ENCODE measurements around the gene TRPV6.

TRPV6 gene

DNA sequence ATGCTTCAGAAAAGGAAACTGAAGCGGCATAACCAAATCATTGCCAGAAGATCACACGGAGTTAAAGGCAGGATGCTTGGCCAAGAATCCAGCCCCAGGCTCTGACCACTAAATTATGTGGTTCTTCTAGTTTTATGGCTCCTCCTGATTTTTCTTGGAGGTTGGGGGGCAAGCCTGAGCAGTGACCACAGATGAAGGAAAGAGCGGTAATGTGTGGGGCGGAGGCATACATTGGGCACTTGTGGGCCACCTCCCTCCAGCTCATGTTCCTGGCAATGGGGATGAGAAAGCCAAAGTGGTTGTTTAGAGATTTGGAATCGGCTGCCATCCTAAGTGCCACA lies 3.2 kb downstream of the TRPV6 start:
- no peak for DNase-seq

DNA sequence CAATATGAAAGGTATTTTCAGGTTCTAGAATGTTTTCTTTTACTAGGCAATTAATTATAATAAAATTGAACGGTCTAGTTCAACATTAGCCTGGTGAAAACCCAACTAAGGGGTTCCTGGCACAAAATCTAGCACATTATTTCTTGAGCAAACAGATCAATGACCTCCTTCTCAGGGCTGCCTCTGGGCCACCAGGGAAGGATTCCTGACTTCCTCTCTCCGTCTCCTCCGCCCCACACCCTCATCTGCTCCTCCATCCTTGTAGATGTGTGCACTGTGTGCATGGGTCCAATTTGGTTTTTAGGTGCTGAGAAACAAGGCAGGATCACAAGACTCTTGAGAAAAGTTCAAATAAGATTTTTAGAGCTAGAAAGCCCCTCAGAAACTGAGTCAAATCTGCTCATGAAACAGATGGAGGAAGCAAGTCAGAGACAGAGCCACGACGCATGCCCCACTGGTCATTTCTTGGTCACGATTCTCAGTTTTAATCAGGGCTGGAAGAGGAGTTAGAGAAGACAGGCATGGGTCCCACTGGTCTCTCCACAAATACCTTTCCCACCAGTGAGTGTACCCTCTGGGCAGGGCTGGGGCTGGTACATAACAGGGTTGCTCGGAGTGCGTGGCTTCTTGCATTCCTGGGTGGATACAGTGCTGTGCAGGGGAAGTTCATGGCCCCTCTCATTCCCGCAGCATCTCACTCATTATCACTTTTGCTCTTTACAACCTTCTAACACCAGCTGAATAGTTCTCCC lies 3.8 kb downstream of the TRPV6 start:
- no peak for DNase-seq

DNA sequence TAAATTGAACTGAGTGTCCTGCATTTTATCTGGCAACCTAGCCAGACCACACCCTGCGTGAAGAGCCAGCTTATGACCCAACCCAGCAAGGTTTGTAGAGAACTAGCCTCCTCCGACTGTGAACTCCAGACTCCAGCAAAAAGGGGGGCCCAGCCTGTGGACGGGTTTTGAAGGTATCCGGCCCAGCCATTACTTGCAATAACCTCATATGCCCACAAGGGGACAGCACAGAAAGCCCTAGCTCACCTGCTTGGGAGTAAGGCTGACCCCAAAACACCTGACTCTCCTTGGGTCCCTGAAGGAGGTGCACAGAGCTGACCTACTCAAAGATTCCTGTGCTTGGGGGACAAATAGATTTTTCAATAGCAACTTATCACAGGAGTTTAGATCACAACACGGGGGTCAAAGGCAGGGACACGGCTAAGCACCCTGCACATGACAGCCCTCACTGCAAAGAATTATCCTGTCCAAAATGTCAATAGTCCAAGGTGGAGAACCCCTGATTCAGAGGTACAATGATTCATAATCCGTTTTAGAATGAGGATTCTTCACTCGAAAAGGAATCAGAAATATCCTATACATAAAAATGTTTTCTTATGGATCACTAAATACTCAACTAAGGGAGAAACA lies 4.6 kb downstream of the TRPV6 start:
- DNase-seq: peak; percentile 47

DNA sequence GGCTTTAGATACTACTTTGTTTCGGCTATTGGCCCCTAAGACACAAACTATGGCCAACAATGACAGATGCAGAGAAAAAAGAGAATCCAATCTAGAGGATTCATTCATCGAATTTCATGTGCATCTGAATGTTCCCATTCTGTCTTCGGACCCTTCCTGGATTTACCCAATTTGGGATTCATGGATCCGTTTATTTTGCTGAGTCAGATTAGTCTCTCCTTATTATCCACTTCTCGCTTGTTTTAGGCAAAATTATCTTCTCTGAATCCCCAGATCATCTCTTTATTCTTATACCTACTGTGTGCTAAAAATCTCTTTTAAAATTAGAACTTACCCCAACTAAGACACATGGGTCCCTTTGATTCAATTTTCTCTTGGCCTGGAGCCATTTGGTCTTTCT lies 6.5 kb downstream of the TRPV6 start:
- no peak for DNase-seq

DNA sequence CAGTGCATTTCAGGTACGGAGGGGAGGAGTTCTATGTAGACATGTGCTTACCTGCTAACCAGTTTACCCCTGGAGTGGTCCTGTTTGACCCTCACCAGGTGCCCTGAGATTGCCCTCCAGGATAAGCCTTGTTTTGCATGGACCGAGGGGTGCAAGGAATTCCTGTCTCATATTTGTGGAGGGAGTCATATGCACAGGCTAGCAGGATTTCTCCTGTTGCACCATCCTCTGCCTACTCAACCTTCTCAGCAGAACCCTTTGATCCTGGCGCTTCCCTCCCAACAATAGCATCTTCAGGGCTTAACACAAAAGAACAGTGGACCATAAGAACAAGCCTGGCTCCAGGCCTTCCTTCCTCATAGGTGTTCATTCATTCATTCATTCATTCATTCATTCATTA lies 7.2 kb downstream of the TRPV6 start:
- DNase-seq: no peak

DNA sequence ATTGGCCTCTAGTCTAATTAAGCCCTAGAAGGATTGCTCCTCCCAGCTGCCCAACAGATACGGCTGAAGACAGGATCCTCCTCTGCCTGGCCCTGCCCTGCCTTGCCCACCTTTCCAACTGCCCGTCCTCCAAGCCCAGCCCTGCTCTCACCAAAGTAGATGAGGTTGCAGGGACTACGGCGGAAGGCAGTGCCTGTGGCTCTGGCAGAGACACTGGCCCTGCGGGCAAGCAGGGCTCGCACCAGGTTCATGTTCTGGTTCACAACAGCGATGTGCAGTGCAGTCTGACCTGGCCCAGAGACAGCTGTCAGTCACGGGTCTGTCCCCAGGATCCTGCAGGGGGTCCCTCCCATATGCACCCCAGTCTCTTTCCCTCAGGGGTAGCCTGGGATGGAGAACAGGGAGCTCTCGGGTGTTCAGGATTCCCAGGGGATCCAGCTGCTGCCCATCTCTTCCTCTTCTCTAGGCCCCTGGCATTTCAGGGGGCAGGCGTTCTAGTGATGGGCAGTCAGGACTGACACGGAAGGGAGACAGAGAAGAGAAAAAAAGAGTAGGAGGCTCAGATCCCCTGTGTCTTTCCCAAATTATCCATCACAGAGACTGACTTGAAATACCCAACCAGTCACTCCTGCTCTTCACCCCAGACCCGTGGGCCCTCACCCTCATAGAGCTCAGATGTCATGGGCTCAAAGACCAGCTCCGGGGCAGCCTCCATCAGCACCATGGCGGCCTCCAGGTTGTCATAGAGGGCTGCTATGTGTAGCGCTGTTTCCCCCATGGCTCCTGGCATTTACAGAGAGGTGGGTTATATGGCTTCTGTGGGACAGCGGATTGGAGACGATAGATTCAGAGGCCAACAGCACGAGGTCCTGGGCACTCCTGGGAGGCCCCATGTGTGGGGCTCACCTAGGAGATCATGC lies 8.3 kb downstream of the TRPV6 start:
- DNase-seq: no peak

DNA sequence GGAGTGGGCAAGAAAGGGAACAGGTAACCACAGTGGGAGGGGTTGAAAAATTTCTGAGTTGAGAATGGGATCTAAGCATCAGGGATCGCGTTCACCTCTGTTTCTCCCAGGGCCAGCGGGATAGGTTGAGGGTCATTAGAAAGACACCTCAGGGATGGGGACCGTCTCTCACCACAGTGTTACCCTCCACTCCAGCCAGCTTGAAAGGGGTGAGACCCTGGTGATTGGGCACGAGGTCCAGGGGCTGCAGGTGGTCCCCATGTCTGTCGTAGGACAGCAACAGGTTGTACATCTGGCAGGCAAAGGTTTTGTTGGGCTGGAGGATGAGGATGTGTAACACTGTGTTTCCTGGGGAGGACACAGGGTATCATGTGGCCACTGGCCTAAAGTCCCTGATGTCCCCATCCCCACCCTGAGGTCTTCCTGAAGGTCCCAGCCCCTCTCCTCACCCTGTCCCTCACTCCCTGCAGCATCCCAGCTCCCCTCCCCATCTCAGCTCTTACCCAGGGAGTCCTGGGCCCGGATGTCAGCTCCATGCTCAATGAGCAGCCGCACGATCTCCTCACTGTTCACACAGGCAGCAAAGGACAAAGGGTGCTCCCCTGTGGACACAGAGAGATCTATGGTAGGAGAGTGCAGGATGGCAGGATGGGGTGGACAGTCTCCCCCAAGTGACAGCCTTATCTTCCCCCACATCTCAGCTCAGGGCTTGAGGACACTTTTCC lies 9.1 kb downstream of the TRPV6 start:
- no peak for DNase-seq

DNA sequence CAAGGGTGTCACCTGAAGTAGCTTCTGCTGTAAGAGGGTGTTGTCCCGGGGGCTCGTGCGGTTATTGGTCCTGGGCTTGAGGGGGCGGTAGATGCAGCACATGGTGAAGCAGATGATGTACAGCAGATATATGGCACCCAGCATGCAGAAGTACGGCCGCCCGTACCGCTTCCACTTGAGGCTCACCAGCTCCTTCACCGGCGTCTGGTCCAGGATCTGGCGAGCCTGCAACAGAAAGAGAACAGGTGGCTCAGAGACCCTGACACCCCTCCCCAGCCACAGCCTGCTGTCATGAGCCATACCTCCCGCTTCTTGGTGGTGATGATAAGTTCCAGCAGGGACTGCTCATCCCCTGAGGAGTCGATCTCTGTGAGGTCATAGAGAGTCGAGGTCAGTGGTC lies 10.1 kb downstream of the TRPV6 start:
- DNase-seq: no peak

DNA sequence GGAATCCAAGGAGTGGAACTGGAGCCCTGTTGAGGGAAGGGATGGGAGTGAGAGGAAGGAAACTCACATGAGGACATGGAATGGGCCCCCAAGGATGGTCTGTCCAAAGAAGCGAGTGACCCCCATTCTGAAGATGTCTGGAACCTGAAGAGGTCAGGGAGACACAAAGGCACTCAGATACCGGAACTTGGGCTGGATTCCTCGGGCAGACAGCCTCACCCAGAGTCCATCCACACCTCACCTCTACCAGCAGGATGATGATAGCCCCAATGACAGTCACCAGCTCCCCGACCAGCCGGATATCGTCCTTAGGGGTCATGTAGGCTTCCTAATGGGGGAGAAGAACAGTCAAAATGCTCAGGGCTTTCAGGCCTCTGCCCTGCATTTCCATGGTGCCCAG lies 10.7 kb downstream of the TRPV6 start:
- DNase-seq: no peak

DNA sequence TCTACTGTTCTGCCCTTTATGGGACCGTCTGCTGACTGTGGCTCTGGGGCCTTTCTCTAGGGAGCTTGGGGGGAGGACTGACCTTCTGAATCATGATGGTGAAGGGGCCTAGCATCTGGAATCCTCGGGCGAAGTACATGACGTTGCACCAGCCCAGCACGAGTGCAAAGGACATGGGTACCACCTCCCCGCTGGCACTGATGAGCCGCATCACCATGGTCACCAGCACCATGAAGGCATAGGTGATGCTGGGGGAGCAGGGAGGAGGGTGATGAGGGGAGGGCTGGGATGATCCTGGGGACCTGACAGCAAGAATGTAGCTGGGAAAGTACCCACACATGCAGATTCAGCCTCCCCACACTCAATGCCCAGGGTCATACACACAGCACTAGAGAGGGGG lies 11.1 kb downstream of the TRPV6 start:
- DNase-seq: no peak

DNA sequence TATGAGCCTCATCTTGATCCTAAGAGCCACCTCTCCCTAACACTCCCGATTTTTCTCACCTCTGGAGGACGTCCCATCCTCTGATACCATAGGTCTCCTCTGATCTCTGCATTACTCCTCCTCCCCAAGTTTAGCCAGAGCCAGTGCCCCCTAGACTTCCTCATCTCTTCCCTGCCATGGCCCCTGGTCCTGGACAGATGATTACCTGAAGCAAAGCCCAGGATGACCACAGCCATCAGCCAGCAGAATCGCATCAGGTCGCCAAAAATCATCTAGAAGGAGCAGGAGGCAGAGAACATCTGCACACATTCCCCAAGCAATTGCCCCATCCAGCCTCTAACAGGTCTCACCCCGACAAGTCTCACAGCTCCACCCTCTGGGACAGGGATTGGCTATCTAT lies 11.7 kb downstream of the TRPV6 start:
- no peak for DNase-seq

DNA sequence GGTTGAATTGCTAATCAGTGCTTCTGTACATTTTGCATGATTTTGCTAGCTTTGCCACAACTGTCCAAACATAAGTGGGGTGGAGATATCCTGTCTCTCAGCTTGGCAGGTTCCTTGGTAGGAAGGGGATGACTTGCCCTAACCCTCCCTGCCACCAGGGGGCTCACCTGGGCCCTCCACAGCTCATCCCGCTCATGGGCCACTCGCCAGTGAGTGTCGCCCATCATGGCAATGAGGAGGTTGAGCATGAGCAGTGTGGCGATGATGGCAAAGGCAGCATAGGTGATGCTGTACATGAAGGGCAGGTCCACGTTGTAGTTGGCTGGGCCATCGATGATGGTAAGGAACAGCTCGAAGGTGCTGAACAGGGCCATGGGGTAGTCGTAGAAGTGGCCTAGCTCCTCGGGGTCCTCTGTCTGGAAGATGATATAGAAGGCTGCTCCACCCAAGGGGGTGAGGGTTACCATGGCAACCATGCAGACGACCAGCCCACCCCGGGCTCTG lies 12.2 kb downstream of the TRPV6 start:
- DNase-seq: no peak

DNA sequence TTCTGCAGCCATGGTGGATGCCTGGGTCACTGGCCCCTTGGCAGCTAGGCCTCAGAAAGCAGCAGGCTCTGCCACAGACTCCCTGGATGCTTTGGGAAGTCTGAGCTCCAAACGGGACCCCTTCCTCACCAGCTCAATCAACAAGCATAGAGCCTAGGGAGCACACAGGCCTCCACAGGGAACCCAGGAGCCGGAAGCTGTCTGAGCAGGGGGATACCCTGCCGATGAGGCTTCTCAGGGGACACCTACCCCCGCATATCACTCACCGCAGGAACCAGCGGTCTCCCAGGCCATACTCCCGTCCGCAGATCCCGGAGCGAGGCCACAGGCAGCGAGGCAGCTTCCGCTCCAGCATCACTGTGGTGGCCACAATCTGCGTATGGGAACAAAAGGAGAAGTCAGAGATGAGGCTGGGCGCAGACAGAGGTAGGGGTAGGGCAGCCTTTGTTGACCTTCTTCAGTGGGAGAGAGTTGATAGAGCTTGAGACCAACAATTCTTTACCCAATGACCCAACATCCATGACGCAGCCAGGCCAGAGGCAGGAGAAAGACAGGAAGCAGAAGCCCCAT lies 13.4 kb downstream of the TRPV6 start:
- no peak for DNase-seq

DNA sequence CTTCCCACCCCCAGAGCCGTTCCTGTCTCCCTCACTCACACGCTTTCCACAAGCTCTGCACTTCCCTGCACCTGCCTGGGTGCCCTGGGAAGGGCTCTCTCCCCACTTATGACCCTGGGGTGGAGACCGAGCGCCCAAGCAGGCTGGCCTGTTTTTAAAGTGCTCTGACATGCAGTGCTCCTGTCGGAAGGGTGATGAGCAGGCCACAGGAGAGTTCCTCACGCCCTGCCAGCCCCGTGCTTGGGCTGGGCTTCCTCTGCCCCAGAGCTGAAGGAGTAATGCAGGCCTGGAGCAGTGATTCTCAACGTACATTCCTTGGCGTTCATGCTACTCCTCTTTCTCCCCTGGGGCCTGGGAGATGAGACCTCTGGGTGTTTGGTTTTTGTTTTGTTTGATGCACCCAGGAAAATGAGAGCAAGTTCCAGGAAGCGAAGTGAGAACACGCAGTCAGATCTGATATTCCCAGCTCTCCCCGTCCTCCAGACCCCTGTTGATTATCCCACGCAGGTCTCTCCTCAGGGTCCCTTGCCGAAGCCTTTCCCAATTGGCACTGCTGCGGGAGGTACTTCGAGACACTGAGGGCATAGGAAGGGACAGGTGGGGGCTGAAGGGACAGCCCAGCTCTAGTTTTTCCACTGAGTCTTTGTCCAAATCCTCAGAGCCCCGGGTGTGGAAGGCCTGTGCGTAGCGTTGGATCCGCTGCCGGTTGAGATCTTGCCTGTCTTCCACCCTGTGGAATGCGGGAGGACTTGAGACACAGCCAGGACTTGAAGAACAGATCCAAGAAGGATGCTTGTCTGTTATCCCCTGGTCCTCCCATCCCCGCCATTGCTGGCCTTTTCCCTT lies 14.1 kb downstream of the TRPV6 start:
- DNase-seq: no peak

DNA sequence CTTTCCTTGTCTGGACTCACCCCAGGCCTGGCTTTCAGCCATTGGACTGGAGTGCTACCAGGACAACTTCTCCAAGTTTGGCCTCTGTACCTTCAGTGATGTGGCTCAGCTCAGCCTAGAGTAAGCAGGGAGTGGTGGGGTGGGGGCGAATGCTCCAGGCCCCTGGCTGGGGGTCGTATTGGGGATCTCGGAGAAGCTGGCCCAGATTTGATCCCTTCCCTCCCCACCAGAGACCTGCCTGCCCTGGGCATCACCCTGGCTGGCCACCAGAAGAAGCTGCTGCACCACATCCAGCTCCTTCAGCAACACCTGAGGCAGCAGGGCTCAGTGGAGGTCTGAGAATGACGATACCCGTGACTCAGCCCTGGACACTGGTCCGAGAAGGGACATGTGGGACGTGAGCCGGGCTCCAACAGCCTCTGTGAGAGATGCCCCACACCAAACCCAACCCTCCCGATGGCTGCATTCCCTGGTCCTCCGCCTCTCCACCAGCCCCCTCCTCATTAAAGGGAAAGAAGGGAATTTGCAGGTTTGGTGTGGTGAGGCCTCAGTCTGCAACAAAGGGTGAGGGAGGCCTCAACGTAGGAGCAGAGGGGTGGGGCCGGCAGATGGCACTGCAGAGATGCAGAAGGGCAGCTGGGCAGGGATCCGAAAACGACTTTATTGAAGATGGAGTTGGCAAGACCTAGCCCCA lies 14.8 kb downstream of the TRPV6 start:
- no peak for DNase-seq

DNA sequence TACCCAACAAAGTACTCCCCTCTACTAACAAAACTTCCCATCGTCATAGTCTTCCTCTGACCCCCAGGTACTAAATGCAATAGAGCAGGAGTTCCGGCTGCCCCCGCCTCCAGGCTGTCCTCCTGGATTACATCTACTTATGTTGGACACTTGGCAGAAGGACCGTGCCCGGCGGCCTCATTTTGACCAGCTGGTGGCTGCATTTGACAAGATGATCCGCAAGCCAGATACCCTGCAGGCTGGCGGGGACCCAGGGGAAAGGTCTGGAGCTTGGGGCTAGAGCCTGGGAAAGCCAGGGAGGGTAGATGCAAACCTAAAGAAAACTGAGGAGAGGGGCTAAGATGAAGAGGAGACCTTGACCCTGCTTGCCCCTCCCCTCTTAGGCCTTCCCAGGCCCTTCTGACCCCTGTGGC lies 15.4 kb downstream of the TRPV6 start:
- DNase-seq: no peak

DNA sequence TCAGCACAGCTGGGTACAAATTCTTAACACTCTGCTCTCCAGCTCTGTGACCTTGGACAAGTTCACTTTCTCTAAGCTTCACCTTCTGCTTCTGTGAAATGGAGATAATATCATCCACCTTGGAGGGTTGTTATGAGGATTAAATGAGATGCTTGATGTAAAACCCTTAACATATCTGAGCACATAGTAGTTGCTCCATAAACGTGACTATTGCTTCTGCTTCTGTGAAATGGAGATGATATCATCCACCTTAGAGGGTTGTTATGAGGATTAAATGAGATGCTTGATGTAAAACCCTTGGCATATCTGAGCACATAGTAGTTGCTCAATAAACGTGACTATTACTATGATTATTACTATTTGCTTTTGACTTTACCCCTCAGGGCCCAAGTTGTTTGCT lies 16.1 kb downstream of the TRPV6 start:
- no peak for DNase-seq

DNA sequence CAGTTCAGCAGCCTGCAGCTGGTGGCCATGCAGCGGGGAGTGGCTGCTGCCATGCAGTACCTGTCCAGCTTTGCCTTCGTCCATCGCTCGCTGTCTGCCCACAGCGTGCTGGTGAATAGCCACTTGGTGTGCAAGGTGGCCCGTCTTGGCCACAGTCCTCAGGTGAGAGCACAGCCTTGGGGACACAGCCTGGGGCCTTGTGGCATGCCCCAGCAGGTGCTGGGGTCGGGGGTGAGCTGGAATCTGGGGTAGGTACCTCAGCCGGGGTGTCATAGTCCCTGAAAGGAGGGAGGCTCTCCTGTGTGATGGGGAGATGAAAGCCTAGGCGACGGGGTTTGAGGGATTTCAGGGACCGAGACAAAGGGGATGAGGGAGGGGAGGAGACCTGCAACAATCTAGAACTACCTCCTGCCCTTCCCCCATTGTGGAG lies 16.5 kb downstream of the TRPV6 start:
- DNase-seq: no peak

DNA sequence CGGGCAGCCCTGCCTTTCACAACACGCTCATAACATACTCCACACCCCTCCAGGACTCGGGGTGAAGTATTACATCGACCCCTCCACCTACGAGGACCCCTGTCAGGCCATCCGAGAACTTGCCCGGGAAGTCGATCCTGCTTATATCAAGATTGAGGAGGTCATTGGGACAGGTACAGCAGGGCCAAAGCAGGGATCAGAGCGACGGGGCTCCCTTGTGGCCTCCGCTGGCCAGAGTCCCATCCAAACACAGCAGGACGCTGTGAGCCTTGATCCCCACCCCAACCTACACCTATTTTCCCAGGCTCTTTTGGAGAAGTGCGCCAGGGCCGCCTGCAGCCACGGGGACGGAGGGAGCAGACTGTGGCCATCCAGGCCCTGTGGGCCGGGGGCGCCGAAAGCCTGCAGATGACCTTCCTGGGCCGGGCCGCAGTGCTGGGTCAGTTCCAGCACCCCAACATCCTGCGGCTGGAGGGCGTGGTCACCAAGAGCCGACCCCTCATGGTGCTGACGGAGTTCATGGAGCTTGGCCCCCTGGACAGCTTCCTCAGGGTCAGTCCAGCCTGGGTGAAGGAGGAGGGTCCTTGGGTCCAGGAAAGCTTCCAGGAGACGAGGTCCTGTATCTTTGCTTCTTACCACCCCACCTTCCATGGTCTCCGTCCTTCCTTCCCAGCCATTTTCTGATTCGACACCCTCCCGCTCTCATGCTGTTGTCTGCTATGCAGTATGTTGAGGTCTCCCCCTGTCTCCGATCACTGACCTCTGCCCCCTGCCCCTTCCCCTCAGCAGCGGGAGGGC lies 17.2 kb downstream of the TRPV6 start:
- no peak for DNase-seq

All from eye (tissue), 1 donor.